Right lobe of liver (tissue), 4 donors: ENCODE results near the gene CBLN4.

Experiments
- POLR2A ChIP-seq: fragments of 450-650 bp; IDR thresholded peaks from one replicate; pipeline ENCODE4 v1.6.1; 2017; ENCODE audit warnings: antibody characterized with exemption, mild to moderate bottlenecking
- TF ChIP-seq, protein P1 (sequence below), 4 donors: fragments of 200-600 bp in 3 of 4; fragments of 450-650 bp in 1 of 4; IDR thresholded peaks; one replicate each; pipeline versions ENCODE4 v1.5.1 to v1.8.0; 2016 to 2022; ENCODE audit warnings: antibody characterized with exemption in 4 of 4, mild to moderate bottlenecking in 2 of 4
- donor health status: DM: no; HTN: no; CAD: no.
- donor health status: DM: no; HTN: no; CAD: no.
- donor health status: DM: no; HTN: yes; CAD: no.

DNA sequence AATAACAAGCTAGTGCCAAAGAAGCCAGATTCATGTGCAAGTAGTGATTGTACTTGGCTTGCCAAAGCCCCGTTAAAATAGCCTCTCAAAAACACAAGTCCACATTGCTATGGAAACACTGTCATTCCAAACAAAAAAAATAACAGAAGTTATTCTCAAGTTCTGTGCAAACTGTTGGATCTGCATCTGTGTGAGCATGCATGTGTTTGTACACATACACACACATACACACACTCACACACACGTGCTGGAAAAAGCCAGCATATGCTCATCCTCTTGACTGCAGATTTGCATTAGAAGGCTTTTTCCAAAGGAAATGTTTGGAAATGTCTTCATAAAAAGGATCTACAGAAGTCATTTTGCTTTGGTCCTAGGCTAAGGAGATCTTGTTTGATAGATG, 13.4 kb upstream of the CBLN4 start:
- TF ChIP-seq, protein P1, sequence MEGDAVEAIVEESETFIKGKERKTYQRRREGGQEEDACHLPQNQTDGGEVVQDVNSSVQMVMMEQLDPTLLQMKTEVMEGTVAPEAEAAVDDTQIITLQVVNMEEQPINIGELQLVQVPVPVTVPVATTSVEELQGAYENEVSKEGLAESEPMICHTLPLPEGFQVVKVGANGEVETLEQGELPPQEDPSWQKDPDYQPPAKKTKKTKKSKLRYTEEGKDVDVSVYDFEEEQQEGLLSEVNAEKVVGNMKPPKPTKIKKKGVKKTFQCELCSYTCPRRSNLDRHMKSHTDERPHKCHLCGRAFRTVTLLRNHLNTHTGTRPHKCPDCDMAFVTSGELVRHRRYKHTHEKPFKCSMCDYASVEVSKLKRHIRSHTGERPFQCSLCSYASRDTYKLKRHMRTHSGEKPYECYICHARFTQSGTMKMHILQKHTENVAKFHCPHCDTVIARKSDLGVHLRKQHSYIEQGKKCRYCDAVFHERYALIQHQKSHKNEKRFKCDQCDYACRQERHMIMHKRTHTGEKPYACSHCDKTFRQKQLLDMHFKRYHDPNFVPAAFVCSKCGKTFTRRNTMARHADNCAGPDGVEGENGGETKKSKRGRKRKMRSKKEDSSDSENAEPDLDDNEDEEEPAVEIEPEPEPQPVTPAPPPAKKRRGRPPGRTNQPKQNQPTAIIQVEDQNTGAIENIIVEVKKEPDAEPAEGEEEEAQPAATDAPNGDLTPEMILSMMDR (IDR thresholded peaks at IDR 0.05) = no peak
- no peak for TF ChIP-seq POLR2A
